ENCODE data around the gene NHS.

NHS gene

GRCh38 chrX:17743913-17744312, 368.9 kb downstream of the NHS start:
- Mint-ChIP-seq H3K4me3 (no peak overlapping the region), H3K9me3 (no peaks in the 10 kb centered on the region), H3K4me1 (peaks cover 2 to 6% of the 10 kb centered on the region in 2 donors), H3K36me3 (no peaks in the 10 kb centered on the region), H3K27ac (no peak overlapping the region), H3K27me3 (peaks cover 0 to 16% of the 10 kb centered on the region in 2 donors)
- DNase-seq: no peak
- no peak for ATAC-seq (replicated peaks)

GRCh38 chrX:17744896-17745523, 370.0 kb downstream of the NHS start:
- no peaks in the 10 kb centered on the region for H3K4me1 Mint-ChIP-seq
- no peaks in the 10 kb centered on the region for H3K9me3 Mint-ChIP-seq
- H3K27ac Mint-ChIP-seq: no peak overlapping the region
- H3K4me3 Mint-ChIP-seq: no peak overlapping the region
- H3K36me3 Mint-ChIP-seq: no peaks in the 10 kb centered on the region
- ATAC-seq (replicated peaks) (no peak), DNase-seq (no peak)
- H3K27me3 Mint-ChIP-seq: peaks cover 0 to 11% of the 10 kb centered on the region in 2 donors

- no peak overlapping the region for H3K27ac Mint-ChIP-seq
- ATAC-seq (replicated peaks): no peak
- no peaks in the 10 kb centered on the region for H3K4me1 Mint-ChIP-seq
- H3K9me3 Mint-ChIP-seq: no peaks in the 10 kb centered on the region
- peaks cover 0 to 11% of the 10 kb centered on the region in 2 donors for H3K27me3 Mint-ChIP-seq
- DNase-seq: no peak
- no peaks in the 10 kb centered on the region for H3K36me3 Mint-ChIP-seq
- H3K4me3 Mint-ChIP-seq: no peak overlapping the region
Observed at GRCh38 chrX:17747692-17748091, 372.7 kb downstream of the NHS start.

GRCh38 chrX:17748684-17749083, 373.7 kb downstream of the NHS start:
- Mint-ChIP-seq H3K27me3 (peaks cover 0 to 11% of the 10 kb centered on the region in 2 donors), H3K4me3 (no peak overlapping the region), H3K36me3 (peaks cover 0 to 3% of the 10 kb centered on the region in 2 donors), H3K4me1 (no peaks in the 10 kb centered on the region), H3K9me3 (no peaks in the 10 kb centered on the region), H3K27ac (no peak overlapping the region)
- DNase-seq (no peak), ATAC-seq (replicated peaks) (no peak)

GRCh38 chrX:17750436-17750835, 375.4 kb downstream of the NHS start:
- Mint-ChIP-seq H3K36me3 (peaks cover 0 to 3% of the 10 kb centered on the region in 2 donors), H3K4me3 (no peak overlapping the region), H3K4me1 (no peaks in the 10 kb centered on the region), H3K9me3 (no peaks in the 10 kb centered on the region), H3K27me3 (peaks cover 0 to 11% of the 10 kb centered on the region in 2 donors), H3K27ac (no peak overlapping the region)
- DNase-seq: no peak
- ATAC-seq (replicated peaks): no peak

GRCh38 chrX:17758382-17758781, 383.4 kb downstream of the NHS start:
- DNase-seq (no peak), ATAC-seq (replicated peaks) (no peak)
- H3K27me3 Mint-ChIP-seq: peaks cover 0 to 7% of the 10 kb centered on the region in 2 donors
- no peaks in the 10 kb centered on the region for H3K9me3 Mint-ChIP-seq
- H3K36me3 Mint-ChIP-seq: no peaks in the 10 kb centered on the region
- no peak overlapping the region for H3K4me3 Mint-ChIP-seq
- H3K27ac Mint-ChIP-seq: no peak overlapping the region
- peaks cover 0 to 2% of the 10 kb centered on the region in 2 donors for H3K4me1 Mint-ChIP-seq

GRCh38 chrX:17759990-17760389, 385.0 kb downstream of the NHS start:
- no peaks in the 10 kb centered on the region for H3K9me3 Mint-ChIP-seq
- DNase-seq (no peak), ATAC-seq (replicated peaks) (no peak)
- H3K4me1 Mint-ChIP-seq: peaks cover 0 to 2% of the 10 kb centered on the region in 2 donors
- peaks cover 0 to 7% of the 10 kb centered on the region in 2 donors for H3K27me3 Mint-ChIP-seq
- no peaks in the 10 kb centered on the region for H3K36me3 Mint-ChIP-seq
- H3K27ac Mint-ChIP-seq: no peak overlapping the region
- no peak overlapping the region for H3K4me3 Mint-ChIP-seq

GRCh38 chrX:17767734-17768133, 392.7 kb downstream of the NHS start:
- H3K4me3 Mint-ChIP-seq: no peak overlapping the region
- no peak for ATAC-seq (replicated peaks)

GRCh38 chrX:17768997-17769396, 394.0 kb downstream of the NHS start:
- Mint-ChIP-seq H3K27me3 (no peaks in the 10 kb centered on the region), H3K9me3 (no peaks in the 10 kb centered on the region), H3K27ac (no peak overlapping the region), H3K4me3 (no peak overlapping the region), H3K36me3 (no peaks in the 10 kb centered on the region), H3K4me1 (no peaks in the 10 kb centered on the region)
- DNase-seq (no peak), ATAC-seq (replicated peaks) (no peak)

More at GRCh38 chrX:17767734-17768133, 392.7 kb downstream of the NHS start:
- no peaks in the 10 kb centered on the region for H3K27me3 Mint-ChIP-seq
- no peak for DNase-seq
- H3K36me3 Mint-ChIP-seq: no peaks in the 10 kb centered on the region
- H3K27ac Mint-ChIP-seq: no peak overlapping the region
- no peaks in the 10 kb centered on the region for H3K9me3 Mint-ChIP-seq
- H3K4me1 Mint-ChIP-seq: no peaks in the 10 kb centered on the region

GRCh38 chrX:17769701-17770269, 394.8 kb downstream of the NHS start:
- H3K27ac Mint-ChIP-seq: no peak overlapping the region
- no peaks in the 10 kb centered on the region for H3K36me3 Mint-ChIP-seq
- no peaks in the 10 kb centered on the region for H3K4me1 Mint-ChIP-seq
- H3K4me3 Mint-ChIP-seq: no peak overlapping the region
- no peaks in the 10 kb centered on the region for H3K27me3 Mint-ChIP-seq
- no peaks in the 10 kb centered on the region for H3K9me3 Mint-ChIP-seq
- ATAC-seq (replicated peaks): no peak
- DNase-seq: no peak

- Mint-ChIP-seq H3K4me3 (no peak overlapping the region), H3K4me1 (no peaks in the 10 kb centered on the region), H3K9me3 (no peaks in the 10 kb centered on the region), H3K27ac (no peak overlapping the region), H3K36me3 (no peaks in the 10 kb centered on the region), H3K27me3 (peaks cover 0 to 5% of the 10 kb centered on the region in 2 donors)
- no peak for DNase-seq
- ATAC-seq (replicated peaks): no peak
Observed at GRCh38 chrX:17773221-17773876, 398.3 kb downstream of the NHS start.

- H3K4me3 Mint-ChIP-seq: no peak overlapping the region
- H3K9me3 Mint-ChIP-seq: no peaks in the 10 kb centered on the region
- H3K36me3 Mint-ChIP-seq: no peaks in the 10 kb centered on the region
- ATAC-seq (replicated peaks) (no peak), DNase-seq (no peak)
- H3K27me3 Mint-ChIP-seq: peaks cover 0 to 5% of the 10 kb centered on the region in 2 donors
- H3K4me1 Mint-ChIP-seq: no peaks in the 10 kb centered on the region
- H3K27ac Mint-ChIP-seq: no peak overlapping the region
Observed at GRCh38 chrX:17774053-17774452, 399.1 kb downstream of the NHS start.

GRCh38 chrX:17778997-17779396, 404.0 kb downstream of the NHS start:
- peaks cover 4 to 5% of the 10 kb centered on the region in 2 donors for H3K9me3 Mint-ChIP-seq
- H3K27ac Mint-ChIP-seq: no peak overlapping the region
- peaks cover 0 to 5% of the 10 kb centered on the region in 2 donors for H3K27me3 Mint-ChIP-seq
- H3K4me3 Mint-ChIP-seq: no peak overlapping the region
- ATAC-seq (replicated peaks) (no peak), DNase-seq (no peak)
- no peaks in the 10 kb centered on the region for H3K4me1 Mint-ChIP-seq
- no peaks in the 10 kb centered on the region for H3K36me3 Mint-ChIP-seq

- no peaks in the 10 kb centered on the region for H3K36me3 Mint-ChIP-seq
- H3K9me3 Mint-ChIP-seq: peaks cover 4 to 5% of the 10 kb centered on the region in 2 donors
- DNase-seq: no peak
- no peaks in the 10 kb centered on the region for H3K4me1 Mint-ChIP-seq
- no peak overlapping the region for H3K4me3 Mint-ChIP-seq
- peaks cover 0 to 5% of the 10 kb centered on the region in 2 donors for H3K27me3 Mint-ChIP-seq
- no peak for ATAC-seq (replicated peaks)
- no peak overlapping the region for H3K27ac Mint-ChIP-seq
Observed at GRCh38 chrX:17779434-17779833, 404.4 kb downstream of the NHS start.

Measured in stimulated activated naive B cell treated with anti-CD40 and anti-IgM and Interleukin-4, amounts not matched to agents 10 μg/mL and 1 μg/mL and 100 μg/mL, for 72 hours (primary cell).